Spleen (tissue), 11 donors: ENCODE measurements around the gene FGFBP1. TPM values are rescaled to one million over a fixed set of nuclear protein-coding genes. Genes with fewer than 3 reads are reported as not detected.
A peak's percentile ranks its signal among the peaks of the same experiment; 100 is the strongest.

ENCODE experiments used
- DNase-seq: peaks from one replicate; pipeline ENCODE4 v3.0.0-alpha.2; 2020
- H3K27ac ChIP-seq, 8 donors: fragments of 200-600 bp; sonication (generic) in 7 of 8; 1 replicate in 4 of 8; 2 replicates in 4 of 8; pipeline versions ENCODE4 v1.5.0 to v1.8.0; 2016 to 2021; ENCODE audit warnings: inconsistent platforms in 4 of 8, mild to moderate bottlenecking in 4 of 8, moderate library complexity in 1 of 8
- H3K27me3 ChIP-seq, 7 donors: fragments of 200-600 bp; sonication (generic) in 6 of 7; replicated peaks in 1 of 7; 1 replicate in 4 of 7; 2 replicates in 3 of 7; pipeline versions ENCODE4 v1.5.0 to v1.8.0; 2016 to 2021; ENCODE audit warnings: inconsistent platforms in 3 of 7, mild to moderate bottlenecking in 1 of 7
- H3K36me3 ChIP-seq, 6 donors: fragments of 200-600 bp; sonication (generic) in 5 of 6; 1 replicate in 4 of 6; 2 replicates in 2 of 6; pipeline versions ENCODE4 v1.5.0 to v1.8.0; 2016 to 2021; ENCODE audit warnings: inconsistent platforms in 2 of 6
- H3K4me1 ChIP-seq, 6 donors: fragments of 200-600 bp; sonication (generic) in 5 of 6; 1 replicate in 3 of 6; 2 replicates in 3 of 6; pipeline versions ENCODE4 v1.5.0 to v1.8.0; 2016 to 2021; ENCODE audit warnings: inconsistent platforms in 3 of 6
- H3K4me3 ChIP-seq, 8 donors: fragments of 200-600 bp; sonication (generic) in 7 of 8; 1 replicate in 4 of 8; 2 replicates in 4 of 8; pipeline versions ENCODE4 v1.5.0 to v1.8.0; 2016 to 2021; ENCODE audit warnings: inconsistent platforms in 4 of 8, mild to moderate bottlenecking in 4 of 8, moderate library complexity in 2 of 8
- H3K9me3 ChIP-seq, 8 donors: fragments of 200-600 bp; sonication (generic) in 7 of 8; 1 replicate in 4 of 8; 2 replicates in 4 of 8; pipeline versions ENCODE4 v1.5.0 to v1.8.0; 2016 to 2021; ENCODE audit warnings: inconsistent platforms in 4 of 8
- POLR2A ChIP-seq, 3 donors: fragments of 450-650 bp; IDR thresholded peaks; one replicate each; pipeline ENCODE4 v1.5.1; 2017; ENCODE audit warnings: antibody characterized with exemption in 3 of 3, mild to moderate bottlenecking in 1 of 3
- POLR2AphosphoS5 ChIP-seq, 3 donors: sonication (generic); formaldehyde crosslinking; IDR thresholded peaks; one replicate each; pipeline ENCODE4 v1.5.1; 2017; ENCODE audit warnings: antibody characterized with exemption in 3 of 3
- WGBS, 5 donors: extraction: QIAGEN DNeasy Blood & Tissue Kit in 3 of 5; methylation state at CpG; one replicate each; pipeline versions ENCODE4 v1.1.5 to v1.1.7; 2013 to 2018; 5-methylcytosine and 5-hydroxymethylcytosine counted together
- intact Hi-C: fragments of 100-400 bp; cut with DNase I; formaldehyde crosslinking; loops from one replicate; pipeline ENCODE4 v1.15.0; 2023; ENCODE audit warnings: low total_unique reads
- polyA plus RNA-seq, 3 donors: library from polyadenylated mRNA; stranded (reverse); fragments of 200-250 nt; gene quantifications; one replicate each; pipeline ENCODE4 v1.2.1, GENCODE V29; 2013
- total RNA-seq, 7 donors: library from RNA; depleted of rRNA in 3 of 7; stranded (reverse); fragments of >200 nt in 3 of 7; fragmentation: NEBNext Ultra II Directional in 4 of 7; extraction: Animal tissue kit (Norgen Biotek cat#: 25700) in 4 of 7; gene quantifications; one replicate each; pipeline versions ENCODE4 v1.1.0 to v1.2.1, GENCODE V29; 2016 to 2021
- TF ChIP-seq, protein P1 (sequence below), 11 experiments: fragments of 200-600 bp in 7 of 11; fragments of 450-650 bp in 4 of 11; sonication (generic) in 4 of 11; IDR thresholded peaks in 8 of 11; conservative IDR thresholded peaks in 3 of 11; 1 replicate in 7 of 11; 2 replicates in 4 of 11; pipeline versions ENCODE4 v1.4.0 to v1.8.0; 2016 to 2021; ENCODE audit warnings: antibody characterized with exemption in 11 of 11, inconsistent platforms in 4 of 11, mild to moderate bottlenecking in 1 of 11
- donor health status: healthy with polysubstance abuse.
- donor health status: DM: no; HTN: no; CAD: no; lungs with moderate emphysema.
- donor health status: DM: no; HTN: no; CAD: no.
- donor health status: Bipolar disorder and iron deficiency.
- donor health status: healthy.
- donor health status: DM: no; HTN: no; CAD: no.
- donor health status: DM: yes; HTN: yes; CAD: no.

The FGFBP1 gene
- total and polyA plus RNA-seq, 10 donors: 0.08 to 0.10 TPM; not detected in 8

DNA sequence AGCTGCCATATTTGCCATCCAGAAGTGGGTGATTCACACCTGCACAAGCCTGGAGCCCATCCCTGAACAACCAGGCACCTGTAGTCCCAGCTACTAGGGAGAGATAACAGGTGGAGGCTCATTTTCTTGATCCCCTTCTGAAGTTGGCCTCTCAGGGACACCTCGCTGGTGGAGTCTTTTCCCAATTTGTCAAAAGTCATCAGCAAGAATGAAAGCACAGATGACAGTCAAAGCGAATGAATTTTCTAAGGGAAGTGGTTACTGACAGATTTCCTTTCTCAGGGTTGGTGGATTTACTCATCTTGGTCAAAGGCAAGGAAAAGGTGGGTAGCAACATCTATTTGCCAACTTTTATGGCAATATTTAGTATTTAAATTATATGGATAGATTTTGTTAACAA, 36.5 kb downstream of the FGFBP1 start:
- Histone ChIP-seq H3K9me3 (no peaks in the 10 kb centered on the region), H3K27me3 (peaks cover 0 to 28% (median 9%) of the 10 kb centered on the region in 7 donors), H3K27ac (peak overlapping the region in 5 of 8 donors; percentile 20 to 79 (median 71)), H3K4me3 (peak overlapping the region in 1 of 8 donors; percentile 34), H3K36me3 (no peaks in the 10 kb centered on the region), H3K4me1 (peaks cover 0 to 18% (median 1%) of the 10 kb centered on the region in 6 donors)
- WGBS, 5 donors: 28 to 41% (median 35%) methylated on average over 2 of the region's 2 CpGs
- no peak for DNase-seq
- no peak for TF ChIP-seq POLR2AphosphoS5 (IDR thresholded peaks at IDR 0.05)
- no peak for TF ChIP-seq POLR2A (IDR thresholded peaks at IDR 0.05)
- TF ChIP-seq, protein P1, sequence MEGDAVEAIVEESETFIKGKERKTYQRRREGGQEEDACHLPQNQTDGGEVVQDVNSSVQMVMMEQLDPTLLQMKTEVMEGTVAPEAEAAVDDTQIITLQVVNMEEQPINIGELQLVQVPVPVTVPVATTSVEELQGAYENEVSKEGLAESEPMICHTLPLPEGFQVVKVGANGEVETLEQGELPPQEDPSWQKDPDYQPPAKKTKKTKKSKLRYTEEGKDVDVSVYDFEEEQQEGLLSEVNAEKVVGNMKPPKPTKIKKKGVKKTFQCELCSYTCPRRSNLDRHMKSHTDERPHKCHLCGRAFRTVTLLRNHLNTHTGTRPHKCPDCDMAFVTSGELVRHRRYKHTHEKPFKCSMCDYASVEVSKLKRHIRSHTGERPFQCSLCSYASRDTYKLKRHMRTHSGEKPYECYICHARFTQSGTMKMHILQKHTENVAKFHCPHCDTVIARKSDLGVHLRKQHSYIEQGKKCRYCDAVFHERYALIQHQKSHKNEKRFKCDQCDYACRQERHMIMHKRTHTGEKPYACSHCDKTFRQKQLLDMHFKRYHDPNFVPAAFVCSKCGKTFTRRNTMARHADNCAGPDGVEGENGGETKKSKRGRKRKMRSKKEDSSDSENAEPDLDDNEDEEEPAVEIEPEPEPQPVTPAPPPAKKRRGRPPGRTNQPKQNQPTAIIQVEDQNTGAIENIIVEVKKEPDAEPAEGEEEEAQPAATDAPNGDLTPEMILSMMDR (IDR thresholded peaks at IDR 0.05 in 8 of 11, conservative IDR thresholded peaks at IDR 0.05 in 3 of 11): no peak
- intact Hi-C loops: no loop called here

DNA sequence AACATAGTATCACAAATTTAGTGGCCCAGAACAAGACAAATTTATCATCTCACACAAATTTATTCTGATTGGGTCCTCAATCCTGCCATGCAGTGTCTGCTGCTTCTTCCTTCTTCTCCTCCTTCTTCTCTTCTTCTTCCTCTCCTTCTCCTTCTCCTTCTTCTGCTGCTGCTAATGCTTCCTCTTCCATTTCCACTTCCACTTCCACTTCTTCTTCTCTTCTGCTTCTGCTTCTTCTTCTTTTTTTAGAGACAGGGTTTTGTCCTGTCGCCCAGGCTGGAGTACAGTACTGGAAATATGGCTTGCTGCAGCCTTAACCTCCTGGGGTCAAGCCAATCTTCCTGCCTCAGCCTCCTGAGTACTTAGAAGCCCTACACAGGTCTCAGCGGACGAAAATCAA, 37.5 kb downstream of the FGFBP1 start:
- H3K36me3 ChIP-seq: no peaks in the 10 kb centered on the region
- no peak for DNase-seq
- peaks cover 0 to 21% (median 9%) of the 10 kb centered on the region in 7 donors for H3K27me3 ChIP-seq
- intact Hi-C loops: no loop called here
- H3K9me3 ChIP-seq: no peaks in the 10 kb centered on the region
- peak overlapping the region in 3 of 8 donors; percentile 71 to 79 (median 74) for H3K27ac ChIP-seq
- TF ChIP-seq POLR2A (IDR thresholded peaks at IDR 0.05) (no peak), POLR2AphosphoS5 (IDR thresholded peaks at IDR 0.05) (no peak)
- TF ChIP-seq, protein P1 (IDR thresholded peaks at IDR 0.05 in 8 of 11, conservative IDR thresholded peaks at IDR 0.05 in 3 of 11): no peak
- H3K4me3 ChIP-seq: no peak overlapping the region
- 72 to 82% (median 79%) methylated on average over 3 of the region's 3 CpGs for WGBS, 5 donors
- H3K4me1 ChIP-seq: peaks cover 0 to 18% (median 1%) of the 10 kb centered on the region in 6 donors

DNA sequence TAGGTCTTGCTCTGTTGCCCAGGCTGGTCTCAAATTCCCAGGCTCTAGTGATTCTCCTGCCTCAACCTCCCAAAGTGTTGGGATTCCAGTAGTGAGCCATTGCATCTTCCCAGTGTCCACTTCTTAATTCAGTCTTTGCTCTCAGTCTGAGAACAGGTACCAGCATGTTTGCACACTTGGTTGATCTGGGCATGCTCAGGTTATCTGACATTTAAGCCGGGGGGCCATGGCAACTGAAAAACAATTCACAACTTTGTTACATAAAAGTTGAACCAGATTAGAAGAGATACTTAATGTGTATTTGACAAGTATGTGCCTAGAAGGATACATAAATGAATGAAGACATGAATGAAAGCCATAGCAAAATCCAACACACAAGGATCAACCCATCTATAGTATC, 39.0 kb downstream of the FGFBP1 start:
- Histone ChIP-seq H3K27ac (no peak overlapping the region), H3K9me3 (no peaks in the 10 kb centered on the region), H3K4me3 (no peak overlapping the region), H3K4me1 (peaks cover 0 to 18% (median 1%) of the 10 kb centered on the region in 6 donors), H3K27me3 (peaks cover 0 to 6% (median 0%) of the 10 kb centered on the region in 7 donors), H3K36me3 (no peaks in the 10 kb centered on the region)
- intact Hi-C loops: no loop called here
- TF ChIP-seq POLR2A (IDR thresholded peaks at IDR 0.05) (no peak), POLR2AphosphoS5 (IDR thresholded peaks at IDR 0.05) (no peak)
- TF ChIP-seq, protein P1 (IDR thresholded peaks at IDR 0.05 in 8 of 11, conservative IDR thresholded peaks at IDR 0.05 in 3 of 11): no peak
- 89 to 100% (median 95%) methylated on average over 1 of the region's 1 CpG for WGBS, 5 donors
- DNase-seq: no peak

DNA sequence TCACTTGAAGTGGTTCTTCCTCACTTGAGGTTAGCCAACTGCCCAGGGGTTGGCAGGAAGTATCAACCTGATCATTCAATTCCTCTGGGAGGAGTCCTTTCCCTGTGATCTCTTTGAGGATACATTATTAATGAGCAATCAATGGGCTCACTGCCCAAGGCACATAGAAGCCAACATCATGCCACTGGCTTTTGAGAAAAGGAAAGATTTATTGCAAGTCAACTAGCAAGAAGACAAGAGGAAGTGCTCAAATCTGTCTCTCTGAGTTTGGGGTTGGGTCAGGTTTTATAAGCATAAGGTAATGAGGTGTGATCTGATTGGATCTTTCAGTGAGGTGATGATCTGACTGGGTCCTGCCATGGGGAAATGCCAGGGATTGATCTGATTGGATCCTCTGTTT, 39.6 kb downstream of the FGFBP1 start:
- H3K4me1 ChIP-seq: peaks cover 0 to 18% (median 1%) of the 10 kb centered on the region in 6 donors
- H3K27ac ChIP-seq: no peak overlapping the region
- no peak for TF ChIP-seq POLR2A (IDR thresholded peaks at IDR 0.05)
- TF ChIP-seq, protein P1 (IDR thresholded peaks at IDR 0.05 in 8 of 11, conservative IDR thresholded peaks at IDR 0.05 in 3 of 11): no peak
- no peak for TF ChIP-seq POLR2AphosphoS5 (IDR thresholded peaks at IDR 0.05)
- H3K27me3 ChIP-seq: peaks cover 0 to 4% (median 0%) of the 10 kb centered on the region in 7 donors
- no peak for DNase-seq
- intact Hi-C loops: no loop called here
- no peaks in the 10 kb centered on the region for H3K36me3 ChIP-seq
- H3K4me3 ChIP-seq: no peak overlapping the region
- H3K9me3 ChIP-seq: no peaks in the 10 kb centered on the region
